GM18858 (cell line): ENCODE results near the gene ARL6IP4.
"Not testable (repeated sequence)": the region's sequence is repeated elsewhere in the genome, so short reads cannot be mapped to it uniquely, and the experiment has no call there.

Experiments used
- ATAC-seq: cut with Tn5 transposase; IDR thresholded peaks from one replicate; pipeline ENCODE4 v1.9.1; 2021; ENCODE audit not compliant: unreplicated experiment

The ARL6IP4 gene

GRCh38 chr12:123005081-123005626, 24.7 kb downstream of the ARL6IP4 start:
- ATAC-seq, result no peak

GRCh38 chr12:123006977-123007376, 26.5 kb downstream of the ARL6IP4 start:
- ATAC-seq, result no peak

GRCh38 chr12:123010110-123010509, 29.6 kb downstream of the ARL6IP4 start:
- ATAC-seq, result no peak

- ATAC-seq, result no peak
These were observed 30.2 kb downstream of the ARL6IP4 start for GRCh38 chr12:123010681-123011080.

GRCh38 chr12:123011701-123012100, 31.2 kb downstream of the ARL6IP4 start:
- no peak for ATAC-seq

GRCh38 chr12:123013185-123014095, 33.0 kb downstream of the ARL6IP4 start:
- no peak for ATAC-seq

GRCh38 chr12:123014473-123014872, 34.0 kb downstream of the ARL6IP4 start:
- ATAC-seq, result not testable (repeated sequence)

- no peak for ATAC-seq
These were observed 37.3 kb downstream of the ARL6IP4 start for GRCh38 chr12:123017753-123018152.

GRCh38 chr12:123019841-123020138, 39.3 kb downstream of the ARL6IP4 start:
- no peak for ATAC-seq

GRCh38 chr12:123021688-123022604, 41.5 kb downstream of the ARL6IP4 start:
- no peak for ATAC-seq

GRCh38 chr12:123022846-123023245, 42.4 kb downstream of the ARL6IP4 start:
- ATAC-seq, result no peak

GRCh38 chr12:123024819-123025391, 44.4 kb downstream of the ARL6IP4 start:
- no peak for ATAC-seq

GRCh38 chr12:123026094-123026853, 45.8 kb downstream of the ARL6IP4 start:
- no peak for ATAC-seq

GRCh38 chr12:123027726-123028445, 47.4 kb downstream of the ARL6IP4 start:
- no peak for ATAC-seq

GRCh38 chr12:123028475-123028874, 48.0 kb downstream of the ARL6IP4 start:
- ATAC-seq, result no peak

- ATAC-seq, result no peak
These were observed 49.1 kb downstream of the ARL6IP4 start for GRCh38 chr12:123029550-123029949.

- no peak for ATAC-seq
These were observed 50.2 kb downstream of the ARL6IP4 start for GRCh38 chr12:123030686-123031085.

- ATAC-seq, result no peak
These were observed 50.8 kb downstream of the ARL6IP4 start for GRCh38 chr12:123031171-123031845.
